ENCODE data around the gene NPPB.

- TF ChIP-seq GABPA (IDR thresholded peaks at IDR 0.05; ENCODE audit: low read depth) = no peak
- TF ChIP-seq REST (IDR thresholded peaks at IDR 0.05; ENCODE audit: insufficient replicate concordance, low read depth) = no peak
Measured at GRCh38 chr1:11841245-11842153, 17.2 kb downstream of the NPPB start.
